Natural killer cell (primary cell): ENCODE results near the gene LRRN2. TPM values are rescaled to one million over a fixed set of nuclear protein-coding genes. Genes with fewer than 3 reads are reported as not detected.

Experiments used
- ATAC-seq, 3 donors: fragments of 150-1000 bp in 2 of 3; fragments of 200-7000 bp in 1 of 3; cut with Tn5 transposase; 1 replicate in 1 of 3; 2 replicates in 2 of 3; pipeline ENCODE4 v1.10.0; 2021; ENCODE audit warnings: mild to moderate bottlenecking in 2 of 3, moderate library complexity in 2 of 3
- DNase-seq, 2 donors: peaks; one replicate each; pipeline versions ENCODE4 v3.0.0 to v3.0.0-alpha.2; 2013 to 2021; ENCODE audit warnings: mixed read lengths in 1 of 2
- H3K27ac ChIP-seq: one replicate; pipeline ENCODE4 v1.5.1; 2013; ENCODE audit warnings: mild to moderate bottlenecking, low read length
- H3K27me3 ChIP-seq: one replicate; pipeline ENCODE4 v1.6.1; 2013; ENCODE audit warnings: low read length; ENCODE audit not compliant: control insufficient read depth, insufficient read depth
- H3K36me3 ChIP-seq: one replicate; pipeline ENCODE4 v1.6.1; 2013; ENCODE audit warnings: low read length; ENCODE audit not compliant: control insufficient read depth, insufficient read depth
- H3K4me1 ChIP-seq: one replicate; pipeline ENCODE4 v1.6.1; 2013; ENCODE audit warnings: low read length; ENCODE audit not compliant: control insufficient read depth, insufficient read depth
- H3K4me3 ChIP-seq: one replicate; pipeline ENCODE4 v1.5.1; 2013; ENCODE audit warnings: low read length
- H3K9me3 ChIP-seq: one replicate; pipeline ENCODE4 v1.6.1; 2013; ENCODE audit warnings: low read length; ENCODE audit not compliant: control insufficient read depth, insufficient read depth
- H3K27ac Mint-ChIP-seq, 2 donors: one replicate each; pipeline ENCODE4 v1.8.0; 2022; ENCODE audit warnings: mild to moderate bottlenecking in 2 of 2, mixed read lengths in 2 of 2, moderate library complexity in 1 of 2
- H3K27me3 Mint-ChIP-seq, 2 donors: one replicate each; pipeline ENCODE4 v1.8.0; 2022; ENCODE audit warnings: low read depth in 2 of 2, mixed read lengths in 2 of 2
- H3K36me3 Mint-ChIP-seq: one replicate; pipeline ENCODE4 v1.8.0; 2022; ENCODE audit warnings: mixed read lengths
- H3K4me1 Mint-ChIP-seq, 2 donors: one replicate each; pipeline ENCODE4 v1.8.0; 2022; ENCODE audit warnings: mixed read lengths in 2 of 2
- H3K4me3 Mint-ChIP-seq: one replicate; pipeline ENCODE4 v1.8.0; 2022; ENCODE audit warnings: mild to moderate bottlenecking, moderate library complexity, mixed read lengths
- H3K9me3 Mint-ChIP-seq, 2 donors: one replicate each; pipeline ENCODE4 v1.8.0; 2022; ENCODE audit warnings: mixed read lengths in 2 of 2
- WGBS: methylation state at CpG from one replicate; pipeline ENCODE4 v1.1.7; 2013; ENCODE audit warnings: missing lambda C conversion rate; ENCODE audit not compliant: insufficient coverage; 5-methylcytosine and 5-hydroxymethylcytosine counted together
- intact Hi-C: fragments of 100-400 bp; cut with micrococcal nuclease; formaldehyde crosslinking; loops from one replicate; pipeline ENCODE4 v1.14.2; 2022
- total RNA-seq, 4 donors: library from RNA; stranded (reverse); fragments of 120-200 nt in 1 of 4; gene quantifications; one replicate each; pipeline versions ENCODE4 v1.2.3 to v1.2.4, GENCODE V29; 2013 to 2022
- TF ChIP-seq, protein P1 (sequence below): fragments of 200-600 bp; IDR thresholded peaks from one replicate; pipeline ENCODE4 v1.8.0; 2022; ENCODE audit warnings: antibody characterized with exemption

Gene LRRN2
- total RNA-seq, 3 donors from 2014 or later (not counting 1 experiment from before 2014, with no cell fraction given): 0.10 to 0.27 TPM; not detected in 1

DNA sequence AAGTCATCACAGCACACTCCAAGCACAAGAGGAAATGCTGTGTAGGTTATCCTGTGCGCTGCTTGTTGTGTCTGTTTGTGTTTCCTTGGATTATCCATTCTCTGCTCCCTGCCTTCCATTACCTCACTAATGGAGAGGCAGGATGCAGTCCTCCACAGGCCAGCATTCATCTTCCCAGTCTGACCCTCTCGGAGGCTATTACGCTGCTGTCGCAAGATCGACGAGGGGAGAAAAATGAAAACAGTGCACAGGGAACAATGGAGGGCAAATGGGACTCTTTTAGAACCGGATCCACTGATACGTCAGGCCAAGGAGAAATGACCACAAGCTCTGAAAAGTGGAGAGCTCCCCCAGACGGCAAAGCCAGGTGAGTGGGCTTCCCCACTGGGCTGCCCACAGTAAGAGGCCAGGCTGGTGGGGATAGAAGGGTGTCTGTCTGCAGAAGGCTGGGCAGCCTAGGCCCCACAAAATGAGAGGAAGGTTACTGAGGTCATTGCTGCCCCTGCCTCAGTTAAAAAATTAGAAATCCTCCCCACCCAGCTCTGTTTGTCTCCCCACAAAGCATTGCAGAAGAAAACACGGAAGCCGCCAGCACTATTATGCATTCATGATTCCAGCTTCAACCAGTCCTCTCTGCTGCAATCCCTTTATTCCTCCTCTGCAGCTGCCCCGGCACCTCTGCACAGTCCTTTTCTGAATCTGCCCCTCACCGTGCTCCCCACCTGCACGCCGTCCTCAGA, 21.7 kb downstream of the LRRN2 start:
- H3K4me1 ChIP-seq: no peaks in the 10 kb centered on the region
- Mint-ChIP-seq H3K27me3 (peaks cover 0 to 13% of the 10 kb centered on the region in 2 donors), H3K27ac (no peak overlapping the region), H3K9me3 (no peaks in the 10 kb centered on the region), H3K4me3 (no peak overlapping the region), H3K4me1 (no peaks in the 10 kb centered on the region), H3K36me3 (no peaks in the 10 kb centered on the region)
- no peak overlapping the region for H3K4me3 ChIP-seq
- TF ChIP-seq, protein P1, sequence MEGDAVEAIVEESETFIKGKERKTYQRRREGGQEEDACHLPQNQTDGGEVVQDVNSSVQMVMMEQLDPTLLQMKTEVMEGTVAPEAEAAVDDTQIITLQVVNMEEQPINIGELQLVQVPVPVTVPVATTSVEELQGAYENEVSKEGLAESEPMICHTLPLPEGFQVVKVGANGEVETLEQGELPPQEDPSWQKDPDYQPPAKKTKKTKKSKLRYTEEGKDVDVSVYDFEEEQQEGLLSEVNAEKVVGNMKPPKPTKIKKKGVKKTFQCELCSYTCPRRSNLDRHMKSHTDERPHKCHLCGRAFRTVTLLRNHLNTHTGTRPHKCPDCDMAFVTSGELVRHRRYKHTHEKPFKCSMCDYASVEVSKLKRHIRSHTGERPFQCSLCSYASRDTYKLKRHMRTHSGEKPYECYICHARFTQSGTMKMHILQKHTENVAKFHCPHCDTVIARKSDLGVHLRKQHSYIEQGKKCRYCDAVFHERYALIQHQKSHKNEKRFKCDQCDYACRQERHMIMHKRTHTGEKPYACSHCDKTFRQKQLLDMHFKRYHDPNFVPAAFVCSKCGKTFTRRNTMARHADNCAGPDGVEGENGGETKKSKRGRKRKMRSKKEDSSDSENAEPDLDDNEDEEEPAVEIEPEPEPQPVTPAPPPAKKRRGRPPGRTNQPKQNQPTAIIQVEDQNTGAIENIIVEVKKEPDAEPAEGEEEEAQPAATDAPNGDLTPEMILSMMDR: no peak
- no peak overlapping the region for H3K27ac ChIP-seq
- no peaks in the 10 kb centered on the region for H3K9me3 ChIP-seq
- ATAC-seq: no peak
- WGBS: 83% methylated on average over 14 of the region's 15 CpGs
- intact Hi-C loops: no loop called here
- H3K27me3 ChIP-seq: no peaks in the 10 kb centered on the region
- no peaks in the 10 kb centered on the region for H3K36me3 ChIP-seq
- DNase-seq: no peak

DNA sequence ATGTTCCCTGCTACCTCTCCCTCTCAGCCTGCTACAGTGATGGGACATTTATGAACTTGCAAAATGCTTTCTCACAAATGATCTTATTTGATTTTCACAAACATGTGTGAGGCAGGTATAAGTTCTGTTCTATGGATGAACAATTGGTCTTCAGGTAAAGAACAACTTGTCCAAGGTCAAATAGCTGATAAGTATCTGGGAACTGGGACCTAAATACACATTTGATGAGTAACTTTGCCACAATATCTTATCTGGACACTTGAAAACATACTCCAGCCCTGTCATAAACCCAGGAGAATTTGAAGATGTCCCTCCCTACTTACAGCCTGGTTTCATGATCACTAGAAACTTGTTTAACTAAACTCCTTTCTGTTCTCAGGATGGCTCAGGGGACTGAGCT, 23.0 kb downstream of the LRRN2 start:
- Mint-ChIP-seq H3K27ac (no peak overlapping the region), H3K36me3 (no peaks in the 10 kb centered on the region), H3K4me1 (no peaks in the 10 kb centered on the region), H3K9me3 (no peaks in the 10 kb centered on the region), H3K27me3 (peaks cover 0 to 13% of the 10 kb centered on the region in 2 donors), H3K4me3 (no peak overlapping the region)
- Histone ChIP-seq H3K36me3 (no peaks in the 10 kb centered on the region), H3K4me3 (no peak overlapping the region), H3K9me3 (no peaks in the 10 kb centered on the region), H3K27ac (no peak overlapping the region), H3K27me3 (no peaks in the 10 kb centered on the region), H3K4me1 (no peaks in the 10 kb centered on the region)
- DNase-seq (no peak), ATAC-seq (no peak)
- TF ChIP-seq, protein P1: no peak
- intact Hi-C loops: no loop called here

DNA sequence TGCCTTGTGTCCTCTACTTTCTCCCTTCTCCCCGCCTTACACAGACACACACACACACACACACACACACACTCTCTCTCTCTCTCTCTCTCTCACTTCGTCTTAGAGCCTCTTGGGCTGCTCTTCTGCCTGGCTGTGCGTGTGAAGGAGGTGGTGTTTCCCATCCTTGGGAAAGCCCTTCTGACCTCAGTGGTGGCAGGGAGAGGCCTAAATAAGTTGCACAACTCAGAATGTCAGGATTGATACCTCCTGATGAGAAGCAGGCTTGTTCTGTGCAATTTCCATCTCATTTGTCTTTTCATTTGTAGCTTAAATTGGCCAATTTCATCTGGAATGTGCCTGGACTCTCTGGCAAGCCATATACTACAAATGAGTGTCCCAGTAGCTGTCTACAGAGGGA, 25.0 kb downstream of the LRRN2 start:
- intact Hi-C loops: no loop called here
- Mint-ChIP-seq H3K4me3 (no peak overlapping the region), H3K27me3 (peaks cover 8 to 22% of the 10 kb centered on the region in 2 donors), H3K27ac (no peak overlapping the region), H3K9me3 (no peaks in the 10 kb centered on the region), H3K4me1 (no peaks in the 10 kb centered on the region), H3K36me3 (no peaks in the 10 kb centered on the region)
- H3K9me3 ChIP-seq: no peaks in the 10 kb centered on the region
- H3K4me1 ChIP-seq: no peaks in the 10 kb centered on the region
- H3K27me3 ChIP-seq: no peaks in the 10 kb centered on the region
- H3K36me3 ChIP-seq: no peaks in the 10 kb centered on the region
- TF ChIP-seq, protein P1: no peak
- H3K4me3 ChIP-seq: no peak overlapping the region
- no peak for ATAC-seq
- H3K27ac ChIP-seq: no peak overlapping the region
- 96% methylated on average over 2 of the region's 3 CpGs for WGBS
- DNase-seq: no peak

DNA sequence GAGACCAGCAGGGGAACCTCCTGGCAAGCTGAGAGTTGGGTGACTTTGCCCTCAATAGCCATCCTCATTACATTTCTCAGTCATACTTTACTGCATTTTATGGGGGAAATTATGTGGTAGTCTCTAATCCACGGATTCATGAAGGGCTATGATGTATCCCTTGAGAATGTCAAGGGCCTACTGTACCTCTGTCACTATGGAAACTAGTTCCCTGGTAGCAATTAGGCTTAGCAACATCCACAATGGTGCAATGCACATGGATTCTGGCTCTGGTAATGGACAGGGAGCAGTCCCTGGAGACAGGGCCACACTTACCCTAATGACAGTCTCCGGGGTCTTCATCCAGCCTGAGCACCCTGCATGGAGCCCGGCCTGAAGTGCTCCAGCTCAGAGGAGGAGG, 26.5 kb downstream of the LRRN2 start:
- H3K9me3 Mint-ChIP-seq: no peaks in the 10 kb centered on the region
- intact Hi-C loops: no loop called here
- no peaks in the 10 kb centered on the region for H3K36me3 Mint-ChIP-seq
- no peaks in the 10 kb centered on the region for H3K36me3 ChIP-seq
- H3K9me3 ChIP-seq: no peaks in the 10 kb centered on the region
- H3K27ac Mint-ChIP-seq: no peak overlapping the region
- H3K4me3 Mint-ChIP-seq: no peak overlapping the region
- H3K27me3 Mint-ChIP-seq: peaks cover 8 to 17% of the 10 kb centered on the region in 2 donors
- no peak overlapping the region for H3K4me3 ChIP-seq
- TF ChIP-seq, protein P1: no peak
- no peak for DNase-seq
- H3K4me1 ChIP-seq: no peaks in the 10 kb centered on the region
- H3K4me1 Mint-ChIP-seq: no peaks in the 10 kb centered on the region
- H3K27ac ChIP-seq: no peak overlapping the region
- 76% methylated on average over 3 of the region's 3 CpGs for WGBS
- ATAC-seq: no peak
- no peaks in the 10 kb centered on the region for H3K27me3 ChIP-seq
